IMR-90 (cell line): ENCODE data around the gene MAPK1. TPM values are rescaled to one million over a fixed set of nuclear protein-coding genes. Genes with fewer than 3 reads are reported as not detected.

ENCODE experiments used
- ATAC-seq: fragments of 200-7000 bp; cut with Tn5 transposase; 2 replicates; pipeline ENCODE4 v1.9.1; 2020; ENCODE audit warnings: low read depth, mild to moderate bottlenecking, moderate library complexity
- BruUV-seq: library from RNA; stranded (reverse); fragments of 400-500 nt; replicated peaks from 2 replicates; lab custom pipeline; 2021; lab: Mats Ljungman, UMichigan
- CTCF ChIA-PET: fragments of 300-600 bp; formaldehyde crosslinking; extraction: SDS; loops from one replicate; lab custom pipeline; 2021; ENCODE audit warnings: antibody characterized with exemption; lab: Yijun Ruan, JAX
- POLR2A ChIA-PET: fragments of 300-600 bp; sonication (Branson Sonifier 250); formaldehyde crosslinking; loops from one replicate; lab custom pipeline; 2022; ENCODE audit warnings: antibody characterized with exemption; ENCODE audit not compliant: unreplicated experiment; lab: Charles Lee
- DNase-seq: peaks from one replicate; pipeline ENCODE4 v3.0.0; 2013
- H2AFZ ChIP-seq: replicated peaks from 2 replicates; pipeline ENCODE3; 2013; ENCODE audit warnings: low read length, mild to moderate bottlenecking; ENCODE audit not compliant: poor library complexity
- H2AK5ac ChIP-seq: 2 replicates; pipeline ENCODE4 v1.6.1; 2013; ENCODE audit warnings: low read depth, low read length, inconsistent platforms
- H2AK9ac ChIP-seq: replicated peaks from 2 replicates; pipeline ENCODE3; 2013; ENCODE audit warnings: mild to moderate bottlenecking, low read depth, low read length, moderate library complexity; ENCODE audit not compliant: poor library complexity
- H2BK120ac ChIP-seq: 2 replicates; pipeline ENCODE4 v1.6.1; 2013; ENCODE audit warnings: low read depth, low read length, inconsistent platforms
- H2BK15ac ChIP-seq: 3 replicates; pipeline ENCODE4 v1.6.1; 2013; ENCODE audit warnings: low read depth, low read length, inconsistent platforms
- H2BK20ac ChIP-seq: 2 replicates; pipeline ENCODE4 v1.6.1; 2013; ENCODE audit warnings: low read depth, mild to moderate bottlenecking, inconsistent platforms, low read length, moderate library complexity
- H2BK5ac ChIP-seq: 2 replicates; pipeline ENCODE4 v1.6.1; 2013; ENCODE audit warnings: mild to moderate bottlenecking, low read depth, low read length, inconsistent platforms; ENCODE audit not compliant: poor library complexity, severe bottlenecking
- H3K14ac ChIP-seq: replicated peaks from 2 replicates; pipeline ENCODE4 v1.6.1; 2013; ENCODE audit warnings: low read depth, low read length, inconsistent platforms
- H3K18ac ChIP-seq: 2 replicates; pipeline ENCODE4 v1.6.1; 2013; ENCODE audit warnings: low read depth, low read length, control low read depth
- H3K23ac ChIP-seq: 2 replicates; pipeline ENCODE4 v1.6.1; 2013; ENCODE audit warnings: low read depth, low read length, inconsistent platforms
- H3K27ac ChIP-seq: 2 replicates; pipeline ENCODE4 v1.5.1; 2013; ENCODE audit warnings: mild to moderate bottlenecking, control low read depth, low read length; ENCODE audit not compliant: insufficient read depth
- H3K27me3 ChIP-seq: 2 replicates; pipeline ENCODE4 v1.6.1; 2013; ENCODE audit warnings: low read length; ENCODE audit not compliant: control insufficient read depth, insufficient read depth
- H3K36me3 ChIP-seq: 2 replicates; pipeline ENCODE4 v1.6.1; 2013; ENCODE audit warnings: low read length, mixed read lengths; ENCODE audit not compliant: control insufficient read depth, insufficient read depth
- H3K4ac ChIP-seq: 2 replicates; pipeline ENCODE4 v1.6.1; 2013; ENCODE audit warnings: low read depth, low read length, inconsistent platforms
- H3K4me1 ChIP-seq: 2 replicates; pipeline ENCODE4 v1.6.1; 2013; ENCODE audit warnings: low read length, mixed read lengths; ENCODE audit not compliant: control insufficient read depth, insufficient read depth
- H3K4me2 ChIP-seq: 2 replicates; pipeline ENCODE4 v1.6.1; 2013; ENCODE audit warnings: low read depth, mild to moderate bottlenecking, control low read depth, low read length, moderate library complexity
- H3K4me3 ChIP-seq: 2 replicates; pipeline ENCODE4 v1.5.1; 2013; ENCODE audit warnings: low read depth, mild to moderate bottlenecking, control low read depth, low read length, moderate library complexity; ENCODE audit not compliant: insufficient read depth
- H3K56ac ChIP-seq: 2 replicates; pipeline ENCODE4 v1.6.1; 2013; ENCODE audit warnings: low read length, inconsistent platforms; ENCODE audit not compliant: insufficient read depth; ENCODE audit errors: extremely low read depth
- H3K79me1 ChIP-seq, 2 experiments: 2 replicates each; pipeline ENCODE4 v1.6.1; 2013; ENCODE audit warnings: low read length in 2 of 2, inconsistent platforms in 1 of 2, low read depth in 1 of 2
- H3K9ac ChIP-seq: 2 replicates; pipeline ENCODE4 v1.6.1; 2013; ENCODE audit warnings: low read depth, low read length, control low read depth
- H3K9me1 ChIP-seq: 2 replicates; pipeline ENCODE4 v1.6.1; 2013; ENCODE audit warnings: low read length, inconsistent platforms; ENCODE audit not compliant: insufficient read depth
- H3K9me3 ChIP-seq: 2 replicates; pipeline ENCODE4 v1.6.1; 2013; ENCODE audit warnings: low read length; ENCODE audit not compliant: control insufficient read depth, insufficient read depth
- H4K20me1 ChIP-seq: 2 replicates; pipeline ENCODE4 v1.6.1; 2013; ENCODE audit warnings: low read length, inconsistent platforms; ENCODE audit not compliant: insufficient read depth
- H4K5ac ChIP-seq: 2 replicates; pipeline ENCODE4 v1.6.1; 2013; ENCODE audit warnings: mild to moderate bottlenecking, low read depth, low read length, control low read depth
- H4K8ac ChIP-seq, 2 experiments: 2 replicates each; pipeline ENCODE4 v1.6.1; 2013; ENCODE audit warnings: low read depth in 2 of 2, low read length in 2 of 2, control low read depth in 1 of 2, inconsistent platforms in 1 of 2
- H4K91ac ChIP-seq: 2 replicates; pipeline ENCODE4 v1.6.1; 2013; ENCODE audit warnings: low read depth, low read length, inconsistent platforms; ENCODE audit not compliant: insufficient read depth
- BHLHE40 ChIP-seq: fragments of 150-350 bp; IDR thresholded peaks from 2 replicates; pipeline ENCODE4 v1.6.1; 2016; ENCODE audit warnings: mild to moderate bottlenecking, low read depth, low read length
- CEBPB ChIP-seq: IDR thresholded peaks from 2 replicates; pipeline ENCODE4 v1.6.1; 2012; ENCODE audit warnings: low read depth, low read length, improper control_type of control experiment
- CHD1 ChIP-seq: IDR thresholded peaks from 2 replicates; pipeline ENCODE4 v1.6.1; 2012; ENCODE audit warnings: low read depth, low read length, improper control_type of control experiment
- MAZ ChIP-seq: IDR thresholded peaks from 2 replicates; pipeline ENCODE4 v1.6.1; 2012; ENCODE audit warnings: low read depth, mild to moderate bottlenecking, low read length, improper control_type of control experiment, moderate library complexity, borderline replicate concordance
- MXI1 ChIP-seq: IDR thresholded peaks from 2 replicates; pipeline ENCODE4 v1.6.1; 2012; ENCODE audit warnings: low read depth, mild to moderate bottlenecking, low read length, moderate library complexity, borderline replicate concordance
- NFE2L2 ChIP-seq: fragments of 150-350 bp; IDR thresholded peaks from 2 replicates; pipeline ENCODE4 v1.6.1; 2016; ENCODE audit warnings: low read depth, mild to moderate bottlenecking, low read length
- POLR2A ChIP-seq: IDR thresholded peaks from 2 replicates; pipeline ENCODE4 v1.6.1; 2012; ENCODE audit warnings: mild to moderate bottlenecking, low read depth, low read length
- RAD21 ChIP-seq: IDR thresholded peaks from 2 replicates; pipeline ENCODE4 v1.6.1; 2012; ENCODE audit warnings: low read length, improper control_type of control experiment
- RCOR1 ChIP-seq: IDR thresholded peaks from 2 replicates; pipeline ENCODE4 v1.6.1; 2012; ENCODE audit warnings: mild to moderate bottlenecking, low read length, improper control_type of control experiment; ENCODE audit not compliant: insufficient replicate concordance
- RFX5 ChIP-seq: IDR thresholded peaks from 2 replicates; pipeline ENCODE4 v1.8.0; 2012; ENCODE audit warnings: low read depth, mild to moderate bottlenecking, low read length, moderate library complexity
- WGBS, 2 experiments: methylation state at CpG; one replicate each; pipeline versions ENCODE4 v1.1.5 to v1.1.7; 2013; ENCODE audit warnings: missing lambda C conversion rate in 2 of 2; ENCODE audit not compliant: insufficient read length in 1 of 2; ENCODE audit errors: extremely low coverage in 2 of 2; 5-methylcytosine and 5-hydroxymethylcytosine counted together
- dilution Hi-C: fragments of 300-500 bp; cut with HindIII; formaldehyde crosslinking; loops from one replicate; pipeline ENCODE4 v1.14.3; 2018; ENCODE audit warnings: low sequenced_read_pairs; ENCODE audit not compliant: unreplicated experiment
- in situ Hi-C: fragments of 300-500 bp; cut with MboI; formaldehyde crosslinking; loops from 3 replicates; pipeline ENCODE4 v1.14.3; 2019; ENCODE audit warnings: low sequenced_read_pairs, inconsistent platforms, mixed read lengths
- intact Hi-C: fragments of 100-400 bp; cut with micrococcal nuclease; formaldehyde crosslinking; loops from 2 replicates; pipeline ENCODE4 v1.10.0; 2022
- polyA plus RNA-seq, 3 experiments: library from polyadenylated mRNA; depleted of rRNA; stranded (reverse); fragments of >200 nt; gene quantifications; 2 replicates each; pipeline ENCODE4 v1.2.3, GENCODE V29; 2012; ENCODE audit warnings: low replicate concordance in 1 of 3
- total RNA-seq: library from RNA; depleted of rRNA; stranded (reverse); fragments of >200 nt; gene quantifications from 2 replicates; pipeline ENCODE4 v1.2.3, GENCODE V29; 2012

MAPK1 gene
- total and polyA plus RNA-seq, 2 of the 4 experiments (the other 2 are of a cell fraction), result 41.0 to 51.3 TPM

DNA sequence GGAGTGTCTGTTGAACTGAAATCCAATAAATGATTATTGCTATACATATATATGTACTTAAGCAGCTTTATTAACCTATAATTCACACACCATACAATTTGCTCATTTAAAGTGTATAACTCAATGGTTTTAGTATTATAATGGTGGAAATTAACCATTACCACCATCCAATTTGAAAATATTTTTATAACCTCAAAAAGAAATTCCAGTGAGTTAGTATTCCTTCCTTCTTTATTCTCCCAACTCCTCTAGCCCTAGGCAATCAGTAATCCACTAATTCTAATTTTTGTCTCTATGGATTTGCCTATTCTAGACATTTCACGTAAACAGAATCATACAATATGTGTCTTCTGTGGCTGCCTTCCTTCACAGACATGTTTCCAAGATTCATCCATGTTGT is 64.8 kb downstream of the MAPK1 start:
- H2BK20ac ChIP-seq, result no peak overlapping the region
- H2AK9ac ChIP-seq, result no peak overlapping the region
- no peak overlapping the region for H2BK120ac ChIP-seq
- no peak overlapping the region for H4K91ac ChIP-seq
- no peak overlapping the region for H3K4me2 ChIP-seq
- no peaks in the 10 kb centered on the region for H3K9me3 ChIP-seq
- ATAC-seq, result no peak
- no peak overlapping the region for H2BK5ac ChIP-seq
- H2AK5ac ChIP-seq, result no peak overlapping the region
- H3K14ac ChIP-seq, result no peak overlapping the region
- H3K4ac ChIP-seq, result no peak overlapping the region
- BruUV-seq, result no TSS peak
- dilution Hi-C loops, result no loop called here
- peaks cover 43 to 65% of the 10 kb centered on the region in 2 experiments for H3K79me1 ChIP-seq
- no peak overlapping the region for H3K9ac ChIP-seq
- in situ Hi-C loops, result no loop called here
- intact Hi-C loops, result no loop called here
- H3K27me3 ChIP-seq, result no peaks in the 10 kb centered on the region
- H3K27ac ChIP-seq, result no peak overlapping the region
- peaks cover 12% of the 10 kb centered on the region for H3K9me1 ChIP-seq
- no peak overlapping the region for H3K23ac ChIP-seq
- TF ChIP-seq RAD21 (no peak), BHLHE40 (no peak), POLR2A (no peak), RCOR1 (no peak), RFX5 (no peak), CHD1 (no peak), MXI1 (no peak), MAZ (no peak), NFE2L2 (no peak), CEBPB (no peak)
- H3K56ac ChIP-seq, result no peak overlapping the region
- no peak overlapping the region for H3K18ac ChIP-seq
- no peak overlapping the region for H2BK15ac ChIP-seq
- no peak overlapping the region for H4K5ac ChIP-seq
- no peak overlapping the region for H4K8ac ChIP-seq
- H4K20me1 ChIP-seq, result peaks cover 11% of the 10 kb centered on the region; the same call in 1 of the 2 replicates
- H3K36me3 ChIP-seq, result peaks cover 48% of the 10 kb centered on the region
- no peaks in the 10 kb centered on the region; the same call in 1 of the 2 replicates for H3K4me1 ChIP-seq
- H3K4me3 ChIP-seq, result no peak overlapping the region
- DNase-seq, result no peak
- CTCF ChIA-PET, result interaction anchor here (0.6 kb wide), 1 partner anchor 16 kb away, joined by 4 read pairs; no protein-coding TSS in a partner anchor
- no CpG with 5 or more reads among the region's 1 CpG for WGBS, 2 experiments
- POLR2A ChIA-PET, result no interaction called here
- H2AFZ ChIP-seq, result no peak overlapping the region
